Measurements from ENCODE around the gene MAP2K7. TPM values are rescaled to one million over a fixed set of nuclear protein-coding genes. Genes with fewer than 3 reads are reported as not detected.

MAP2K7 gene
- total RNA-seq, 1 experiment from 2014 or later: 59.1 TPM

DNA sequence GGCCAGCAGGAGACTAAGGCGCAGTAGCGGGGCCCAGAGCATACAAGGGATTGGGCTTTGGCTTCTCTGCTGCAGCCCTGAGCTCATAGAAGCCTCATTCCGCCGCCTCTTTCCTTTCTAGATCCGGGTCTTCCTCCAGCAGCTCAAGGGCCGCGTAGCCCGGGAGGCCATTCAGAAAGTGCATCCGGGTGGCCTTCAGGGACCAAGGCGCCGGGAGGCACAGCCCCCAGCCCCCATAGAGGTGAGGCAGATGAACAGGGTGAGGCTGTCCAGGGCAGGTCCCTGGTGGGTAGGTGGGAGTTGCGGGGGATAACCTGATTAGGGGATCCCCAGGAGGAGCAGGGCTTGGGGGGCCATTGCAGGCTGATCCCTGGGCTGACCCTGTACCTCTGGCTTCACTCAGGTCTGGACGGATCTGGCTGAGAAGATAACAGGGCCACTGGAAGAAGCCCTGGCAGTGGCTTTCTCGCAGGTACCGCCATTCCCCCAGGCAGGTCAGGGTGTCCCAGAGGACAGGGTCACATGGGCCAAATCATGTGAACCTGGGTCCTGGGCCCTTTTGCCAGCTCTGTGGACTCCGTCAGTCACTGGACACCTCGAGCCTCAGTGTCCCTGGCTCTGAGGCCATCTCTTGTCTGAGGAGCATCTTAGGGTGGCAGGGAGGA lies 17.8 kb downstream of the MAP2K7 start:
- no peaks in the 10 kb centered on the region for H4K20me1 ChIP-seq (ENCODE audit: insufficient read depth)
- no peaks in the 10 kb centered on the region for H3K9me3 ChIP-seq (ENCODE audit: control insufficient read depth in 1 of 2, insufficient read depth in 1 of 2, low read depth in 1 of 2, low read length in 2 of 2)
- intact Hi-C loops (cut with micrococcal nuclease): loop anchor here (5.0 kb wide), 1 partner anchor 69 kb away; no protein-coding TSS in a partner anchor
- no peak for TF ChIP-seq SP1 (IDR thresholded peaks at IDR 0.05; ENCODE audit: low read depth)
- TF ChIP-seq YY1 (IDR thresholded peaks at IDR 0.05; ENCODE audit: extremely low read depth, insufficient replicate concordance, low read depth, low read length): no peak
- no peak for TF ChIP-seq SRF (IDR thresholded peaks at IDR 0.05; ENCODE audit: low read depth)
- no peak for TF ChIP-seq CBX3 (IDR thresholded peaks at IDR 0.05; ENCODE audit: low read depth)
- TF ChIP-seq, protein P1, sequence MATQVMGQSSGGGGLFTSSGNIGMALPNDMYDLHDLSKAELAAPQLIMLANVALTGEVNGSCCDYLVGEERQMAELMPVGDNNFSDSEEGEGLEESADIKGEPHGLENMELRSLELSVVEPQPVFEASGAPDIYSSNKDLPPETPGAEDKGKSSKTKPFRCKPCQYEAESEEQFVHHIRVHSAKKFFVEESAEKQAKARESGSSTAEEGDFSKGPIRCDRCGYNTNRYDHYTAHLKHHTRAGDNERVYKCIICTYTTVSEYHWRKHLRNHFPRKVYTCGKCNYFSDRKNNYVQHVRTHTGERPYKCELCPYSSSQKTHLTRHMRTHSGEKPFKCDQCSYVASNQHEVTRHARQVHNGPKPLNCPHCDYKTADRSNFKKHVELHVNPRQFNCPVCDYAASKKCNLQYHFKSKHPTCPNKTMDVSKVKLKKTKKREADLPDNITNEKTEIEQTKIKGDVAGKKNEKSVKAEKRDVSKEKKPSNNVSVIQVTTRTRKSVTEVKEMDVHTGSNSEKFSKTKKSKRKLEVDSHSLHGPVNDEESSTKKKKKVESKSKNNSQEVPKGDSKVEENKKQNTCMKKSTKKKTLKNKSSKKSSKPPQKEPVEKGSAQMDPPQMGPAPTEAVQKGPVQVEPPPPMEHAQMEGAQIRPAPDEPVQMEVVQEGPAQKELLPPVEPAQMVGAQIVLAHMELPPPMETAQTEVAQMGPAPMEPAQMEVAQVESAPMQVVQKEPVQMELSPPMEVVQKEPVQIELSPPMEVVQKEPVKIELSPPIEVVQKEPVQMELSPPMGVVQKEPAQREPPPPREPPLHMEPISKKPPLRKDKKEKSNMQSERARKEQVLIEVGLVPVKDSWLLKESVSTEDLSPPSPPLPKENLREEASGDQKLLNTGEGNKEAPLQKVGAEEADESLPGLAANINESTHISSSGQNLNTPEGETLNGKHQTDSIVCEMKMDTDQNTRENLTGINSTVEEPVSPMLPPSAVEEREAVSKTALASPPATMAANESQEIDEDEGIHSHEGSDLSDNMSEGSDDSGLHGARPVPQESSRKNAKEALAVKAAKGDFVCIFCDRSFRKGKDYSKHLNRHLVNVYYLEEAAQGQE (IDR thresholded peaks at IDR 0.05; ENCODE audit: low read depth): no peak
- no peak for TF ChIP-seq ZNF274 (IDR thresholded peaks at IDR 0.05; ENCODE audit: low read depth, low read length)
- TF ChIP-seq JUND (IDR thresholded peaks at IDR 0.05): no peak
- no peak for TF ChIP-seq RAD21 (IDR thresholded peaks at IDR 0.05; ENCODE audit: low read depth)
- no peak for TF ChIP-seq FOSL1 (IDR thresholded peaks at IDR 0.05; ENCODE audit: low read depth)
- no peak for TF ChIP-seq ZFX (IDR thresholded peaks at IDR 0.05)
- TF ChIP-seq, protein P2, sequence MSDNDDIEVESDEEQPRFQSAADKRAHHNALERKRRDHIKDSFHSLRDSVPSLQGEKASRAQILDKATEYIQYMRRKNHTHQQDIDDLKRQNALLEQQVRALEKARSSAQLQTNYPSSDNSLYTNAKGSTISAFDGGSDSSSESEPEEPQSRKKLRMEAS (IDR thresholded peaks at IDR 0.05): no peak
- TF ChIP-seq CEBPB (IDR thresholded peaks at IDR 0.05; ENCODE audit: low read depth): no peak
- TF ChIP-seq EGR1 (IDR thresholded peaks at IDR 0.05; ENCODE audit: low read depth): no peak
- TF ChIP-seq EZH2phosphoT487 (IDR thresholded peaks at IDR 0.05; ENCODE audit: borderline replicate concordance): no peak
- TF ChIP-seq POLR2AphosphoS5 (IDR thresholded peaks at IDR 0.05; ENCODE audit: low read depth, low read length): no peak
- H3K36me3 ChIP-seq (ENCODE audit: control insufficient read depth in 1 of 2, insufficient read depth in 2 of 2, low read length in 2 of 2): peaks cover 0 to 12% of the 10 kb centered on the region in 2 experiments; a peak in 3 of 4 replicates
- no peak for ATAC-seq
- POLR2A ChIA-PET: interaction anchor here (1.1 to 2.7 kb wide), 10 partner anchors 8 to 234 kb away, joined by 3 to 33 read pairs (median 8); partner anchors contain the start of genes MAP2K7 and TIMM44
- RAD21 ChIA-PET (ENCODE audit: low non-redundant PET in 1 of 2, low total read pairs in 2 of 2, uncharacterized antibody in 2 of 2, unreplicated experiment in 2 of 2): interaction anchor here (1.5 to 2.0 kb wide), 2 partner anchors 53 to 68 kb away, joined by 7 read pairs; no protein-coding TSS in a partner anchor
- BruUV-seq (replicated peaks): no TSS peak
- peaks cover 17 to 61% of the 10 kb centered on the region in 2 experiments; a peak in 3 of 4 replicates for H3K4me1 ChIP-seq (ENCODE audit: control insufficient read depth in 1 of 2, insufficient read depth in 2 of 2, low read length in 2 of 2)
- peak overlapping the region; percentile 81 for H3K27ac ChIP-seq (ENCODE audit: low read depth, low read length)
- H3K9ac ChIP-seq (ENCODE audit: low read length): peak overlapping the region; percentile 62
- peak overlapping the region; percentile 82 for H3K4me2 ChIP-seq (ENCODE audit: low read length)
- no peaks in the 10 kb centered on the region for H3K27me3 ChIP-seq (ENCODE audit: insufficient read depth, low read length)
- CTCF ChIA-PET: interaction anchor here (1.1 to 5.2 kb wide), 9 partner anchors 8 to 414 kb away, joined by 3 to 41 read pairs (median 14); partner anchors contain the start of genes MAP2K7, TIMM44 and TRAPPC5
- DNase-seq (ENCODE audit: low read depth, low spot score): no peak
- H2AFZ ChIP-seq (ENCODE audit: low read depth, low read length, poor library complexity, severe bottlenecking): no peak overlapping the region
- H3K4me3 ChIP-seq (replicated peaks in 1 of 2; ENCODE audit: low read depth in 1 of 2, low read length in 2 of 2): peak overlapping the region; percentile 59 to 61
- H3K9me2 ChIP-seq (ENCODE audit: insufficient read depth): no peaks in the 10 kb centered on the region
- peaks cover 10% of the 10 kb centered on the region; the same call in 1 of the 2 replicates for H3K79me2 ChIP-seq (ENCODE audit: insufficient read depth, low read length)

Data from HCT116 (cell line).